CD4-positive, alpha-beta T cell (primary cell): ENCODE measurements around the gene NXPH4. TPM values are rescaled to one million over a fixed set of nuclear protein-coding genes. Genes with fewer than 3 reads are reported as not detected.

Experiments used
- ATAC-seq: fragments of 200-7000 bp; cut with Tn5 transposase; one replicate; pipeline ENCODE4 v1.10.0; 2022; ENCODE audit warnings: mild to moderate bottlenecking; ENCODE audit not compliant: poor library complexity
- CTCF ChIA-PET: fragments of 350-600 bp; sonication (Branson Sonifier 250); formaldehyde crosslinking; loops from one replicate; lab custom pipeline; 2021; ENCODE audit warnings: antibody characterized with exemption, inconsistent platforms; lab: Charles Lee
- POLR2A ChIA-PET: fragments of 350-600 bp; sonication (Branson Sonifier 250); formaldehyde crosslinking; loops from one replicate; lab custom pipeline; 2021; ENCODE audit warnings: antibody characterized with exemption, inconsistent platforms; lab: Charles Lee
- DNase-seq, 14 experiments: peaks; one replicate each; pipeline ENCODE4 v3.0.0-alpha.2; 2013 to 2020; ENCODE audit warnings: mixed read lengths in 2 of 14
- H3K27ac ChIP-seq, 2 donors: one replicate each; pipeline versions ENCODE4 v1.5.1 to v1.7.0; 2013; ENCODE audit warnings: low read length in 2 of 2, low read depth in 1 of 2, mild to moderate bottlenecking in 1 of 2
- H3K27me3 ChIP-seq, 2 experiments: 1 replicate in 1 of 2; 2 replicates in 1 of 2; pipeline versions ENCODE4 v1.6.1 to v1.7.0; 2013; ENCODE audit warnings: low read length in 2 of 2, control low read depth in 1 of 2, mild to moderate bottlenecking in 1 of 2, moderate library complexity in 1 of 2; ENCODE audit not compliant: insufficient read depth in 2 of 2, control insufficient read depth in 1 of 2
- H3K36me3 ChIP-seq: one replicate; pipeline ENCODE4 v1.6.1; 2013; ENCODE audit warnings: low read length, control low read depth; ENCODE audit not compliant: insufficient read depth
- H3K4me1 ChIP-seq: one replicate; pipeline ENCODE4 v1.6.1; 2013; ENCODE audit warnings: low read length, control low read depth; ENCODE audit not compliant: insufficient read depth
- H3K4me3 ChIP-seq: one replicate; pipeline ENCODE4 v1.5.1; 2013; ENCODE audit warnings: mild to moderate bottlenecking, low read length, moderate library complexity
- H3K9me3 ChIP-seq, 2 experiments: 1 replicate in 1 of 2; 2 replicates in 1 of 2; pipeline versions ENCODE4 v1.6.1 to v1.7.0; 2013; ENCODE audit warnings: low read length in 2 of 2, mild to moderate bottlenecking in 2 of 2, control low read depth in 1 of 2, moderate library complexity in 1 of 2; ENCODE audit not compliant: control insufficient read depth in 1 of 2, insufficient read depth in 1 of 2
- H3K27ac Mint-ChIP-seq: one replicate; pipeline ENCODE4 v1.8.0; 2020; ENCODE audit warnings: mixed read lengths
- H3K27me3 Mint-ChIP-seq: one replicate; pipeline ENCODE4 v1.8.0; 2021; ENCODE audit warnings: mixed read lengths
- H3K36me3 Mint-ChIP-seq: one replicate; pipeline ENCODE4 v1.8.0; 2021; ENCODE audit warnings: low read depth, mixed read lengths
- H3K4me1 Mint-ChIP-seq: one replicate; pipeline ENCODE4 v1.8.0; 2021; ENCODE audit warnings: low read depth, mixed read lengths
- H3K4me3 Mint-ChIP-seq: one replicate; pipeline ENCODE4 v1.8.0; 2020; ENCODE audit warnings: mild to moderate bottlenecking, mixed read lengths
- H3K9me3 Mint-ChIP-seq: one replicate; pipeline ENCODE4 v1.8.0; 2020; ENCODE audit warnings: mixed read lengths
- intact Hi-C, 2 experiments: fragments of 100-400 bp; cut with DNase I in 1 of 2; cut with micrococcal nuclease in 1 of 2; formaldehyde crosslinking; loops; one replicate each; pipeline versions ENCODE4 v1.15.1 to v1.9.0; 2023 to 2025; cut with DNase I, micrococcal nuclease
- total RNA-seq, 174 experiments: library from RNA in 2 of 174; stranded (reverse) in 2 of 174; gene quantifications; one replicate each; pipeline ENCODE4 v1.2.3 and lab custom pipeline; 2021 to 2026
- TF ChIP-seq, protein P1 (sequence below): fragments of 200-600 bp; IDR thresholded peaks from one replicate; pipeline ENCODE4 v1.8.0; 2022; ENCODE audit warnings: antibody characterized with exemption, mild to moderate bottlenecking

Gene NXPH4
- total RNA-seq, 2 experiments from 2014 or later = not detected

DNA sequence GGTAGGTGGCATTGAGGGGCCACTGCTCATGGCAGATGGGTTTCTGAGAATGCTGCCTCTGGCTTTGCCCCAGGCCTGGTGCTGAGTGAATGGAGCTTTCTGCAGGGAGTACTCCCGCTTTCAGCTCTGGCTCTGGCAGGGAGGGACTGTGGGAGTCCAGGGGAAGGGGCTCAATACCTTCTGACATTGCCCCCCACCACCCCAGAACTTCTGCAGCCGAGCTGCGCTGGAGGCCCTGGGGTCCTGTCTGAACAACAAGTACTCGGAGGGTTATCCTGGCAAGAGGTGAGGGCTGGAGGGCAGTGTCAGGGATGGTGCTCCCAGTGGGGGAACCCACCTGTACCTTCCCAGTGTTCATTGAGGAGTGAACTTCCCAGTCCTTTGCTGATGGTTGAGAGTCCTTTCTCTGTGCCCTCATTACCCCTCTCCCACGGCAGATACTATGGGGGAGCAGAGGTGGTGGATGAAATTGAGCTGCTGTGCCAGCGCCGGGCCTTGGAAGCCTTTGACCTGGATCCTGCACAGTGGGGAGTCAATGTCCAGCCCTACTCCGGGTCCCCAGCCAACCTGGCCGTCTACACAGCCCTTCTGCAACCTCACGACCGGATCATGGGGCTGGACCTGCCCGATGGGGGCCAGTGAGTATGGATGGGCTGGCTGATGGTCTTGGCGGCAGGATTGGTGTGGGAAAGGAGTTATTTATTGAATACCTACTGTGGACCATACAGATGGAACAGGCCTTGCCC, 14.9 kb downstream of the NXPH4 start:
- ChIA-PET POLR2A (interaction anchor here (1.3 to 2.7 kb wide), 2 partner anchors 8 to 10 kb away, joined by 3 to 48 read pairs; no protein-coding TSS in a partner anchor), CTCF (interaction anchor here (2.5 to 8.3 kb wide), 2 partner anchors 7 to 12 kb away, joined by 21 to 127 read pairs; a partner anchor contains a TSS)
- no peak overlapping the region for H3K27ac Mint-ChIP-seq
- H3K27ac ChIP-seq = no peak overlapping the region
- TF ChIP-seq, protein P1, sequence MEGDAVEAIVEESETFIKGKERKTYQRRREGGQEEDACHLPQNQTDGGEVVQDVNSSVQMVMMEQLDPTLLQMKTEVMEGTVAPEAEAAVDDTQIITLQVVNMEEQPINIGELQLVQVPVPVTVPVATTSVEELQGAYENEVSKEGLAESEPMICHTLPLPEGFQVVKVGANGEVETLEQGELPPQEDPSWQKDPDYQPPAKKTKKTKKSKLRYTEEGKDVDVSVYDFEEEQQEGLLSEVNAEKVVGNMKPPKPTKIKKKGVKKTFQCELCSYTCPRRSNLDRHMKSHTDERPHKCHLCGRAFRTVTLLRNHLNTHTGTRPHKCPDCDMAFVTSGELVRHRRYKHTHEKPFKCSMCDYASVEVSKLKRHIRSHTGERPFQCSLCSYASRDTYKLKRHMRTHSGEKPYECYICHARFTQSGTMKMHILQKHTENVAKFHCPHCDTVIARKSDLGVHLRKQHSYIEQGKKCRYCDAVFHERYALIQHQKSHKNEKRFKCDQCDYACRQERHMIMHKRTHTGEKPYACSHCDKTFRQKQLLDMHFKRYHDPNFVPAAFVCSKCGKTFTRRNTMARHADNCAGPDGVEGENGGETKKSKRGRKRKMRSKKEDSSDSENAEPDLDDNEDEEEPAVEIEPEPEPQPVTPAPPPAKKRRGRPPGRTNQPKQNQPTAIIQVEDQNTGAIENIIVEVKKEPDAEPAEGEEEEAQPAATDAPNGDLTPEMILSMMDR = no peak
- peaks cover 48% of the 10 kb centered on the region for H3K36me3 Mint-ChIP-seq
- no peak for DNase-seq
- H3K4me1 Mint-ChIP-seq = peaks cover 58% of the 10 kb centered on the region
- no peak for ATAC-seq
- H3K9me3 Mint-ChIP-seq = no peaks in the 10 kb centered on the region
- peaks cover 0 to 7% of the 10 kb centered on the region in 2 experiments for H3K9me3 ChIP-seq
- peak overlapping the region; percentile 93 for H3K4me3 Mint-ChIP-seq
- peak overlapping the region; percentile 98 for H3K4me3 ChIP-seq
- peaks cover 19% of the 10 kb centered on the region for H3K27me3 Mint-ChIP-seq
- peaks cover 39% of the 10 kb centered on the region for H3K36me3 ChIP-seq
- intact Hi-C loops = loop anchor here in 1 of 2 experiments (5.0 kb wide), 1 partner anchor 149 kb away; no protein-coding TSS in a partner anchor
- H3K4me1 ChIP-seq = peaks cover 64% of the 10 kb centered on the region
- H3K27me3 ChIP-seq = peaks cover 9 to 17% of the 10 kb centered on the region in 2 experiments

DNA sequence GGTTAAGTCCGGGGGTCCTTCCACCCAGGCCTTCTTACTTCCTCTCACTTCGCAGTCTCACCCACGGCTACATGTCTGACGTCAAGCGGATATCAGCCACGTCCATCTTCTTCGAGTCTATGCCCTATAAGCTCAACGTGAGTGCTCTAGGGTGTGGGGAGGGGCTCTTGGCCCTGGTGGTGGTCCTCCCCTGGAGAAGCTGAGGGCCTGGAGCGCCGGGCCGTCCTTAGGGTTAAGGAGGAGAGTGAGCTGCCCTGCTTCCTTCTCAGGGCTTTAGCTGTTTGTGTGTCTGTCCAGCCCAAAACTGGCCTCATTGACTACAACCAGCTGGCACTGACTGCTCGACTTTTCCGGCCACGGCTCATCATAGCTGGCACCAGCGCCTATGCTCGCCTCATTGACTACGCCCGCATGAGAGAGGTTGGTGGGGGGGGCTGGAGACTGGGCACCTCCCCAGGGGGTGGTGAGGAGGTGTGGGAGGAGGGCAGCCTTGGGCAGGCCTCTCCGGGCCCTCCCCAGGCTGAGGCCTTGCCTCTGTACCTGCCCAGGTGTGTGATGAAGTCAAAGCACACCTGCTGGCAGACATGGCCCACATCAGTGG, 15.7 kb downstream of the NXPH4 start:
- ChIA-PET POLR2A (interaction anchor here (1.8 kb wide), 1 partner anchor 10 kb away, joined by 6 read pairs; no protein-coding TSS in a partner anchor), CTCF (interaction anchor here (8.3 kb wide), 1 partner anchor 6 kb away, joined by 127 read pairs; a partner anchor contains a TSS)
- intact Hi-C loops = loop anchor here in 1 of 2 experiments (5.0 kb wide), 1 partner anchor 150 kb away; no protein-coding TSS in a partner anchor
- ATAC-seq = no peak
- H3K4me1 Mint-ChIP-seq = peaks cover 61% of the 10 kb centered on the region
- Histone ChIP-seq H3K36me3 (peaks cover 39% of the 10 kb centered on the region), H3K4me1 (peaks cover 64% of the 10 kb centered on the region), H3K27ac (no peak overlapping the region), H3K4me3 (no peak overlapping the region), H3K27me3 (peaks cover 13 to 18% of the 10 kb centered on the region in 2 experiments), H3K9me3 (peaks cover 0 to 8% of the 10 kb centered on the region in 2 experiments)
- H3K36me3 Mint-ChIP-seq = peaks cover 48% of the 10 kb centered on the region
- H3K27ac Mint-ChIP-seq = no peak overlapping the region
- H3K9me3 Mint-ChIP-seq = no peaks in the 10 kb centered on the region
- DNase-seq = no peak
- H3K27me3 Mint-ChIP-seq = peaks cover 21% of the 10 kb centered on the region
- TF ChIP-seq, protein P1 = no peak
- no peak overlapping the region for H3K4me3 Mint-ChIP-seq

DNA sequence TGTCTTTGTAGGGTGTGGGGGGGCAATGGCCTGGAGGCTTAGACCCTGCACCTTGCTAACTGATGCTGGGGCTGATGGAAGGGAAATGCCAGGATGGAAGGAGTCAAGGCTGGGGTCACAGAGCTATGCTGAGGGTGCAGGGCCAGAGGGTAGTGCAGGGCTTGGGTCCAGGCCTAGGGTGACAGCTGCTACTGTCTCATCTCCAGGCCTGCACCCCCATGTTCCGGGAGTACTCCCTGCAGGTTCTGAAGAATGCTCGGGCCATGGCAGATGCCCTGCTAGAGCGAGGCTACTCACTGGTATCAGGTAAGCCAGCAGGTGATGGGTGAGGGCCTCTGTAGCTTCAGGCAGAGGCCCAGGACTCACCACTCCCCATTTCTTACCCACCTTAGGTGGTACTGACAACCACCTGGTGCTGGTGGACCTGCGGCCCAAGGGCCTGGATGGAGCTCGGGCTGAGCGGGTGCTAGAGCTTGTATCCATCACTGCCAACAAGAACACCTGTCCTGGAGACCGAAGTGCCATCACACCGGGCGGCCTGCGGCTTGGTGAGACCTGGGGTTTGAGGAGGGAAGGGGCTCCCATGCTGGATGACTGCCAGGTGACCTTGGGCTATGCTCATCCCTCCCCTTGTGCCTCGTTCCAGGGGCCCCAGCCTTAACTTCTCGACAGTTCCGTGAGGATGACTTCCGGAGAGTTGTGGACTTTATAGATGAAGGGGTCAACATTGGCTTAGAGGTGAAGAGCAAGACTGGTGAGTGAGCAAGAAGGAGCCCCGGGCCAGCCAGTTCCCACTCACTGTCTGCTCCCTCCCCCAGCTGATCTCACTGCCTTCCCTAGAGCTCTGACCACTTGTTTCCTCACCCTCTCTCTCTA, 17.0 kb downstream of the NXPH4 start:
- intact Hi-C loops = loop anchor here in 1 of 2 experiments (5.0 kb wide), 1 partner anchor 151 kb away; no protein-coding TSS in a partner anchor
- DNase-seq (no peak), ATAC-seq (no peak)
- Mint-ChIP-seq H3K4me3 (no peak overlapping the region), H3K36me3 (peaks cover 48% of the 10 kb centered on the region), H3K4me1 (peaks cover 66% of the 10 kb centered on the region), H3K27ac (no peak overlapping the region), H3K9me3 (no peaks in the 10 kb centered on the region), H3K27me3 (peaks cover 28% of the 10 kb centered on the region)
- H3K27ac ChIP-seq = peak overlapping the region in 1 of 2 donors; percentile 9
- H3K36me3 ChIP-seq = peaks cover 39% of the 10 kb centered on the region
- ChIA-PET CTCF (no interaction called here), POLR2A (interaction anchor here (1.8 kb wide), 1 partner anchor 9 kb away, joined by 6 read pairs; no protein-coding TSS in a partner anchor)
- peaks cover 73% of the 10 kb centered on the region for H3K4me1 ChIP-seq
- peaks cover 0 to 17% of the 10 kb centered on the region in 2 experiments for H3K9me3 ChIP-seq
- TF ChIP-seq, protein P1 = no peak
- peaks cover 27 to 30% of the 10 kb centered on the region in 2 experiments for H3K27me3 ChIP-seq
- H3K4me3 ChIP-seq = no peak overlapping the region
